DLD1 (cell line): ENCODE data around the gene SCML2.
"Not testable (repeated sequence)": the region's sequence is repeated elsewhere in the genome, so short reads cannot be mapped to it uniquely, and the experiment has no call there.

Experiments used
- in situ Hi-C: cut with HindIII; loops from 2 replicates; pipeline ENCODE4 v1.10.0; 2017; ENCODE audit warnings: low sequenced_read_pairs

SCML2 gene

GRCh38 chrX:18272222-18272621, 82.3 kb downstream of the SCML2 start:
- in situ Hi-C loops, result no loop called here

GRCh38 chrX:18271725-18272124, 82.8 kb downstream of the SCML2 start:
- in situ Hi-C loops, result no loop called here

DNA sequence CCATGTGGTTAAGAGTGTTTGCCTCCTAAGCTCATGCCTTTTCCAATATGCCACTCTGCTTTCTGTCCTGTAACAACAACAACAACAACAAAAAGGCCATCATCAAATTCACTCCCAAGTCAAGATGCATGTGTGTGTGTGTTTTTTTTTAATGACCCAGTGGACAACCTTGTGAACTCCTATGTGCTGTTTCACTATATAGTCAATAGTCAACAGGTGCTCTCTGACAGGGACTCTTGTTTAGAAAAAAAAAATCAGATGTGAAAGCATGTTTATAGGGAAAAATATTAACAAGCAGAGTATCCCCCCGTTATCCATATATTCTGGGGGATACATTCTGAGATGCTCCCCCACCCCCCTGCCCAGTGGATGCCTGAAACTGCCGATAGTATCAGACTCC, 83.2 kb downstream of the SCML2 start:
- in situ Hi-C loops, result no loop called here

DNA sequence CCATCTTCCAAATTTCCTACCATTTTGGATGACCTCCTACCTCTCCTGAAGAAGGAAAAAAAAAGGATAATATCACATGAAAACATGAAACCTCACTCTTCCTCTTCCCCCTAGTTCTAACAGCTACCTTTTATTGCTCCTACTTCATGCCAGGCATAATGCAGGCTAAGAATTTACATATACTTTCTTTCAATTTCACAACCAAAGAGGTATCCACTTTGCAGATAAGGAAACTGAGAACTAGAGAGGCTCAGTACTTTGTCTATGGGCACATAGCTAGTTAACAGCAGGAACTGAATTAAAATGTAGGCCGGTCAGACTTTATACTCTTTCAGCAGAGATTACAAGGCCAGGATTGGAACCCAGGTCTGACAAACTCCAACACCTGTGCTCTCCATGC, 99.4 kb downstream of the SCML2 start:
- in situ Hi-C loops, result no loop called here

DNA sequence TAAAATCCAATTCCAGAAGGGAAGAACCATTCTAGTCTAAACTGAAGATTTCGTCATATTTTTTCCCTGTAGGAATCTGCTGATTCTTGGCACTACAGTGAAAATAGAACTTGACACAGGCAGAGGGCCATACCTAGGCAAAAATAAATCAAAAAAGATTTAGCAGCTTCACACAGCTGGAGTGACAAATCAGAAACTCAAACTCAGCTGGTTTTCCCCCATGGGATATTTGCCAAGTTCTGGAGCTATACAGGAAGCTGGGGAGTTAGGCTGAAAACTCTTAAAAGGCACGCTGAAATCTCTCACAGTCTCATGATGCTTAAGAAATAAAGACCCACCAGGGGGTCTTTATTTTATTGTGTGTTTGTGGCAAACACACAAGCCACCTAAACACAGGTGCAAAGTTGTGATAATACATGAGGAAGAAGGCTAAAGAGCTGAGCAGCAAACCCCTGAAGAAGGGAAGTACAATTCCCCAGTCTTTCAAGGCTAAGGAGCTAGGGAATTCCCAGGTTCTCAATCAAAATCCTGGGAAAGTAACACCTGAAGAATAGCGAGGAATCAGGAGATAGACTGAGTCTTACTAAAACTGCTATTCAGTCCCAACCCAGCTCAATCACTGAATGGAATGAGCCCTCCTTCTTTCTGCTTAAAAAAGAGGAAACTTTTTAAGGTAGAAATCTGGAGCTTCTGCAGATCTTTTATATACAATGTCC, 101.7 kb downstream of the SCML2 start:
- in situ Hi-C loops, result no loop called here

- in situ Hi-C loops, result not testable (repeated sequence)
Observed at GRCh38 chrX:18229646-18230045, 124.8 kb downstream of the SCML2 start.

- in situ Hi-C loops, result no loop called here
Observed at GRCh38 chrX:18228069-18228468, 126.4 kb downstream of the SCML2 start.

GRCh38 chrX:18227458-18227857, 127.0 kb downstream of the SCML2 start:
- in situ Hi-C loops, result no loop called here

DNA sequence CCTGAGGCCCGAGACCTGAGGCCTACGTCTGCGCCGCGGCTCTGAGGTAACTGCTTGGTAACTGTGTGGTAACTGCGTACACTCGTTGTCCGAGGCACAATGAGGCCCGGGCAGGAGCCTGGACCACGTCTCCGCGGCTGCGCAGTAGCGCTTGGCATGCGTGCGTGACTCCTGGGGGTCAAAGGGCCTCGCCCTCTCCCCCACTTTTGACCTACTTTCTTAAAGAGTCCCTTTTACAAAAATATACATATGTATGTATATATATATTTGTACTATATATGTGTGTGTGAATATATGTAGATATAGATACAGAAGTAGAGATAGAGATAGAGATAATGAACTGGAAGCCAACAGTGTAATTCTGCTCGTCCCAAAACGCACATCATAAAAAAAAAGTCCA, 133.7 kb downstream of the SCML2 start, which contains the start of gene BEND2:
Gene BEND2, minus strand, starts transcription at position 101 of the 400 bp plus-strand sequence. CDS start 136 bp downstream, outside the sequence.
- in situ Hi-C loops, result no loop called here

- in situ Hi-C loops, result no loop called here
Observed at GRCh38 chrX:18210470-18210869, 144.0 kb downstream of the SCML2 start.

- in situ Hi-C loops, result no loop called here
Observed at GRCh38 chrX:18206657-18207056, 147.8 kb downstream of the SCML2 start.

DNA sequence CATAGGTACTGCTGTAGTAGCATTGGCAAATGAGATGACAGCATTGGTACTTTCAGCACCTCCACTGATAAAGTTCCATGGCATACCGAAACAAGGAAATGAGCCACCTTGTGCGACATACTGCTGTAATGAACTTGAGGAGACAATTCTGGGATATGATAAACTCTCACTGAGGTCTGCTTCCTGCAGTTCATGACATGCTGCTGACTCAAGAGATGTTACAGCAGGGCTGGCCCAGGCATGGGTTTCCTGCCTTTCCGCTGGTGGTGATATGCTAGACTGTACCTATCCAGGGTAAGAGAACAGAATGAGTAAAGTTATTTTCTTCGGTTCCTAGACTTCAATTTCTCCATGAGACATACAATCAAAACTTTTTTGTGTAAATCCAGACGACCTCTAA, 150.9 kb downstream of the SCML2 start:
- in situ Hi-C loops, result no loop called here

- in situ Hi-C loops, result no loop called here
Observed at GRCh38 chrX:18194688-18195087, 159.8 kb downstream of the SCML2 start.
